NCI-H526 (cell line): Measurements from ENCODE around the gene PAEP.

Experiments
- DNase-seq, 2 experiments: peaks; one replicate each; lab custom pipeline; 2025; lab: John Stamatoyannopoulos, UW

Gene PAEP

DNA sequence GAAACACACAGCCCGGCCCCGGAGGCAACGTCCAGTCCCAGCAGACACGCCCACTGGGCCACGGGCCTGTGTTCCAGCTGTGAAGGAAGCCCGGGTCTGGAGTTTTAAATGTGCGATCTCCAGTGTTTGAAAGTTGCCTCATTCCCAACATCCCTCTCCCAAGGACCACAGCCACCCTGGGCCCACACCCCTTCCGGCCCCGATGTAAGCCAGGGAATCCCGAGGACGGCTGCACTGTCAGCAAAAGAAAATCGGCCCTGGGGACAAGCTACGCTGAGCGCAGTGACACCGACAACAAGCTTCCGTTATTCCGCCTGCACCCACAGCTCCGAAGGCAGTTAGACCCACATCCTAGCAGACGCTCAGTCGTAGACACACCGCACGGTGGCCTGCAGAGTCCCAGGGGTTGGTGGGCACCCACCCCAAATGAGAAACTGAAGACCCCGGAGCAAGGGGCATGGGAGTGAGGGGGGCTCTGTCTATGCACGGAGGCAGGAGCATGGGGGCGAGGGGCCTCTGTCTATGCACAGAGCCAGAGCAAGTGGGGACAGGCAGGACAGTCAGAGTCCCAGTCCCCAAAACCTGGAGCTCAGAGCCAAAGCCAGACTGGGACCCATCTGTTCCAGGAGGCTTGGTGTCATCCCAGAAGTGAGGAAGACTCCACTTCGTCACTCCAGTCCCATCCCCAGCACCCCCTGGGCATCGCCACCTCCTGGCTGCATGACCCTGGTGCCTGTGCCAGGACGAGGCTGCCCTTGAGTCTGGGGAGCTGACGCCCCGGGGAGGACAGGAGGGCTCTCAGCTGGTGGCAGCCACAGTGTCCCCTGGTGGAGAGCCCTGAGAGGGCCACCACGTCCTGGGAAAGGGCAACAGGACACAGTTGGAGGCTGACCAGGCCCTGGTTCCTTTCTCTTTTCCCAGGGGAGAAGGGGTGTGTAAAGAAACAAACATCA, 54.4 kb downstream of the PAEP start:
- DNase-seq, result no peak
